Measurements from ENCODE around the gene FHOD3.

- TF ChIP-seq ZNF18 (tag by site-specific recombination; IDR thresholded peaks at IDR 0.05) = no peak
- TF ChIP-seq CTCF (tag by site-specific recombination; IDR thresholded peaks at IDR 0.05) = no peak
- TF ChIP-seq ZNF138 (tag by site-specific recombination; IDR thresholded peaks at IDR 0.05; ENCODE audit: borderline replicate concordance) = no peak
- TF ChIP-seq ZFP37 (tag by site-specific recombination; IDR thresholded peaks at IDR 0.05) = no peak
- no peak for TF ChIP-seq HOXC10 (CRISPR knock-in tag; IDR thresholded peaks at IDR 0.05)
- TF ChIP-seq ELK4 (IDR thresholded peaks at IDR 0.05; ENCODE audit: borderline replicate concordance, low read depth, low read length) = no peak
- TF ChIP-seq ZBTB17 (tag by site-specific recombination; IDR thresholded peaks at IDR 0.05) = no peak
- no peak for TF ChIP-seq KLF16 (tag by site-specific recombination; IDR thresholded peaks at IDR 0.05)
- no peak for TF ChIP-seq ZBTB10 (tag by site-specific recombination; IDR thresholded peaks at IDR 0.05)
- TF ChIP-seq ZNF843 (tag by site-specific recombination; IDR thresholded peaks at IDR 0.05) = no peak
- no peak for TF ChIP-seq YY1 (tag by site-specific recombination; IDR thresholded peaks at IDR 0.05)
- no peak for TF ChIP-seq ZNF600 (tag by site-specific recombination; IDR thresholded peaks at IDR 0.05)
Measured at GRCh38 chr18:36718705-36719328, 421.3 kb downstream of the FHOD3 start.
